Smooth muscle cell (in vitro differentiated cells): ENCODE data around the gene GALK1. TPM values are rescaled to one million over a fixed set of nuclear protein-coding genes. Genes with fewer than 3 reads are reported as not detected.

Experiments
- DNase-seq: peaks from one replicate; lab custom pipeline; 2025; ENCODE audit not compliant: unreplicated experiment; lab: John Stamatoyannopoulos, UW
- H2AFZ ChIP-seq: fragments of 200-600 bp; sonication (generic); 2 replicates; pipeline ENCODE4 v1.6.0; 2016; ENCODE audit warnings: antibody characterized with exemption, low read depth, mild to moderate bottlenecking
- H3F3A ChIP-seq: fragments of 200-600 bp; sonication (generic); 2 replicates; pipeline ENCODE4 v1.6.0; 2017; ENCODE audit warnings: antibody characterized with exemption, low read depth
- H3K27ac ChIP-seq: fragments of 200-600 bp; sonication (generic); 2 replicates; pipeline ENCODE4 v1.5.1; 2016; ENCODE audit warnings: low read depth, mild to moderate bottlenecking
- H3K27me3 ChIP-seq: fragments of 200-600 bp; sonication (generic); 2 replicates; pipeline ENCODE4 v1.6.1; 2016; ENCODE audit warnings: low read depth, mild to moderate bottlenecking
- H3K36me3 ChIP-seq: fragments of 200-600 bp; sonication (generic); 2 replicates; pipeline ENCODE4 v1.5.1; 2016; ENCODE audit warnings: low read depth
- H3K4me1 ChIP-seq: fragments of 200-600 bp; sonication (generic); 2 replicates; pipeline ENCODE4 v1.5.1; 2016; ENCODE audit warnings: low read depth
- H3K4me2 ChIP-seq: fragments of 200-600 bp; sonication (generic); 2 replicates; pipeline ENCODE4 v1.6.0; 2016; ENCODE audit warnings: mild to moderate bottlenecking
- H3K4me3 ChIP-seq: fragments of 200-600 bp; sonication (generic); 2 replicates; pipeline ENCODE4 v1.5.1; 2016; ENCODE audit warnings: mild to moderate bottlenecking
- H3K79me2 ChIP-seq: fragments of 200-600 bp; sonication (generic); 2 replicates; pipeline ENCODE4 v1.6.0; 2016; ENCODE audit warnings: low read depth, mild to moderate bottlenecking
- H3K9ac ChIP-seq: fragments of 200-600 bp; sonication (generic); 2 replicates; pipeline ENCODE4 v1.6.0; 2016; ENCODE audit warnings: low read depth
- H3K9me3 ChIP-seq: fragments of 200-600 bp; sonication (generic); replicated peaks from 2 replicates; pipeline ENCODE4 v1.5.1; 2016; ENCODE audit warnings: low read depth
- H4K20me1 ChIP-seq: fragments of 200-600 bp; sonication (generic); 2 replicates; pipeline ENCODE4 v1.6.0; 2016; ENCODE audit warnings: low read depth
- CTCF ChIP-seq: fragments of 200-600 bp; sonication (generic); IDR thresholded peaks from 2 replicates; pipeline ENCODE4 v1.5.1; 2017; ENCODE audit warnings: borderline replicate concordance, mild to moderate bottlenecking, antibody characterized with exemption; ENCODE audit not compliant: insufficient read depth, poor library complexity, severe bottlenecking
- WGBS: methylation state at CpG from one replicate; pipeline ENCODE4 v1.1.7; 2016; ENCODE audit warnings: low lambda C conversion rate; 5-methylcytosine and 5-hydroxymethylcytosine counted together
- polyA plus RNA-seq: library from polyadenylated mRNA; unstranded; fragments of >200 nt; fragmentation: Nextera tagmentation; extraction: Ambion mirVana; gene quantifications from 2 replicates; pipeline ENCODE4 v1.2.1, GENCODE V29; 2016
- total RNA-seq: library from RNA; depleted of rRNA; stranded (reverse); fragments of >200 nt; gene quantifications from 2 replicates; pipeline ENCODE4 v1.2.3, GENCODE V29; 2014

Gene GALK1
- total and polyA plus RNA-seq, 2 experiments from 2014 or later, result 31.1 to 108 TPM

GRCh38 chr17:75730065-75730464 is 34.9 kb downstream of the GALK1 start:
- DNase-seq, result no peak
- H3K4me2 ChIP-seq, result no peak overlapping the region
- H3K27ac ChIP-seq, result no peak overlapping the region
- 93% methylated on average over 24 of the region's 24 CpGs for WGBS
- no peaks in the 10 kb centered on the region for H3K79me2 ChIP-seq
- H3K4me3 ChIP-seq, result no peak overlapping the region
- H2AFZ ChIP-seq, result no peak overlapping the region
- peaks cover 24% of the 10 kb centered on the region for H4K20me1 ChIP-seq
- no peaks in the 10 kb centered on the region for H3K9me3 ChIP-seq
- H3K4me1 ChIP-seq, result no peaks in the 10 kb centered on the region
- no peaks in the 10 kb centered on the region for H3F3A ChIP-seq
- H3K9ac ChIP-seq, result no peak overlapping the region
- no peak for TF ChIP-seq CTCF
- H3K36me3 ChIP-seq, result no peaks in the 10 kb centered on the region
- H3K27me3 ChIP-seq, result no peaks in the 10 kb centered on the region

GRCh38 chr17:75729351-75729750 is 35.6 kb downstream of the GALK1 start:
- DNase-seq, result no peak

GRCh38 chr17:75727391-75727790 is 37.6 kb downstream of the GALK1 start:
- 98% methylated on average over 15 of the region's 18 CpGs for WGBS
- Histone ChIP-seq H3K27me3 (peaks cover 1% of the 10 kb centered on the region), H3K27ac (no peak overlapping the region), H3K79me2 (no peaks in the 10 kb centered on the region), H4K20me1 (peaks cover 37% of the 10 kb centered on the region), H3K4me3 (no peak overlapping the region), H3K36me3 (no peaks in the 10 kb centered on the region), H2AFZ (no peak overlapping the region), H3F3A (no peaks in the 10 kb centered on the region), H3K9me3 (no peaks in the 10 kb centered on the region), H3K4me2 (no peak overlapping the region), H3K9ac (no peak overlapping the region), H3K4me1 (no peaks in the 10 kb centered on the region)
- TF ChIP-seq CTCF, result no peak
- no peak for DNase-seq

More at GRCh38 chr17:75729351-75729750, 35.6 kb downstream of the GALK1 start:
- peaks cover 32% of the 10 kb centered on the region for H4K20me1 ChIP-seq
- no peaks in the 10 kb centered on the region for H3K4me1 ChIP-seq
- no peak overlapping the region for H3K27ac ChIP-seq
- H3F3A ChIP-seq, result no peaks in the 10 kb centered on the region
- TF ChIP-seq CTCF, result no peak
- no peak overlapping the region for H2AFZ ChIP-seq
- WGBS, result 91% methylated on average over 7 of the region's 7 CpGs
- no peaks in the 10 kb centered on the region for H3K9me3 ChIP-seq
- H3K79me2 ChIP-seq, result no peaks in the 10 kb centered on the region
- no peaks in the 10 kb centered on the region for H3K27me3 ChIP-seq
- H3K36me3 ChIP-seq, result no peaks in the 10 kb centered on the region
- H3K4me3 ChIP-seq, result no peak overlapping the region
- H3K4me2 ChIP-seq, result no peak overlapping the region
- no peak overlapping the region for H3K9ac ChIP-seq

- Histone ChIP-seq H2AFZ (no peak overlapping the region), H3K9ac (no peak overlapping the region), H3K36me3 (no peaks in the 10 kb centered on the region), H3K4me1 (no peaks in the 10 kb centered on the region), H4K20me1 (peaks cover 30% of the 10 kb centered on the region), H3K27me3 (peaks cover 20% of the 10 kb centered on the region), H3K27ac (no peak overlapping the region), H3K4me2 (no peak overlapping the region), H3K79me2 (no peaks in the 10 kb centered on the region), H3K9me3 (no peaks in the 10 kb centered on the region), H3F3A (no peaks in the 10 kb centered on the region), H3K4me3 (no peak overlapping the region)
- DNase-seq, result no peak
- 92% methylated on average over 7 of the region's 7 CpGs for WGBS
- TF ChIP-seq CTCF, result no peak
Measured at GRCh38 chr17:75725504-75725903, 39.5 kb downstream of the GALK1 start.
